Esophagus muscularis mucosa (tissue), 4 donors: Measurements from ENCODE around the gene NSL1. TPM values are rescaled to one million over a fixed set of nuclear protein-coding genes. Genes with fewer than 3 reads are reported as not detected.

Experiments used
- DNase-seq: peaks from one replicate; pipeline ENCODE4 v3.0.0-alpha.2; 2017; ENCODE audit errors: extremely low spot score
- H3K27ac ChIP-seq, 4 donors: fragments of 200-600 bp; sonication (generic); replicated peaks in 1 of 4; 1 replicate in 3 of 4; 2 replicates in 1 of 4; pipeline ENCODE4 v1.5.1; 2016 to 2019; ENCODE audit warnings: mild to moderate bottlenecking in 1 of 4
- H3K27me3 ChIP-seq, 4 donors: fragments of 200-600 bp; sonication (generic); one replicate each; pipeline versions ENCODE4 v1.5.1 to v1.6.0; 2016 to 2019
- H3K36me3 ChIP-seq, 4 donors: fragments of 200-600 bp; sonication (generic); one replicate each; pipeline ENCODE4 v1.5.1; 2016 to 2019
- H3K4me1 ChIP-seq, 4 donors: fragments of 200-600 bp; sonication (generic); one replicate each; pipeline ENCODE4 v1.5.1; 2016 to 2019
- H3K4me3 ChIP-seq, 4 donors: fragments of 200-600 bp; sonication (generic); 1 replicate in 2 of 4; 2 replicates in 2 of 4; pipeline ENCODE4 v1.5.1; 2016 to 2019; ENCODE audit warnings: mild to moderate bottlenecking in 4 of 4, moderate library complexity in 1 of 4
- H3K9me3 ChIP-seq, 4 donors: fragments of 200-600 bp; sonication (generic); 1 replicate in 3 of 4; 2 replicates in 1 of 4; pipeline ENCODE4 v1.5.1; 2016 to 2019
- EP300 ChIP-seq: sonication (generic); formaldehyde crosslinking; IDR thresholded peaks from one replicate; pipeline ENCODE4 v1.6.1; 2017; ENCODE audit warnings: antibody characterized with exemption
- POLR2A ChIP-seq: fragments of 450-650 bp; IDR thresholded peaks from one replicate; pipeline ENCODE4 v1.6.1; 2017; ENCODE audit warnings: antibody characterized with exemption, moderate library complexity, mild to moderate bottlenecking, low read depth
- POLR2AphosphoS5 ChIP-seq, 2 donors: sonication (generic); formaldehyde crosslinking; IDR thresholded peaks; one replicate each; pipeline ENCODE4 v1.6.1; 2017; ENCODE audit warnings: antibody characterized with exemption in 2 of 2
- WGBS: methylation state at CpG from one replicate; pipeline ENCODE4 v1.1.5; 2018; 5-methylcytosine and 5-hydroxymethylcytosine counted together
- intact Hi-C: fragments of 100-400 bp; cut with DNase I; formaldehyde crosslinking; loops from one replicate; pipeline ENCODE4 v1.15.1; 2023
- total RNA-seq, 4 donors: library from RNA; depleted of rRNA; stranded (reverse); fragments of >200 nt; gene quantifications; one replicate each; pipeline versions ENCODE4 v1.1.0 to v1.2.1, GENCODE V29; 2016
- TF ChIP-seq, protein P1 (sequence below), 3 experiments: fragments of 200-600 bp in 2 of 3; fragments of 450-650 bp in 1 of 3; sonication (generic) in 2 of 3; IDR thresholded peaks; one replicate each; pipeline ENCODE4 v1.5.1; 2017 to 2019; ENCODE audit warnings: antibody characterized with exemption in 3 of 3, mild to moderate bottlenecking in 2 of 3, moderate library complexity in 1 of 3

NSL1 gene
- total RNA-seq, 4 donors from 2014 or later: 20.0 to 42.0 (median 30.8) TPM

DNA sequence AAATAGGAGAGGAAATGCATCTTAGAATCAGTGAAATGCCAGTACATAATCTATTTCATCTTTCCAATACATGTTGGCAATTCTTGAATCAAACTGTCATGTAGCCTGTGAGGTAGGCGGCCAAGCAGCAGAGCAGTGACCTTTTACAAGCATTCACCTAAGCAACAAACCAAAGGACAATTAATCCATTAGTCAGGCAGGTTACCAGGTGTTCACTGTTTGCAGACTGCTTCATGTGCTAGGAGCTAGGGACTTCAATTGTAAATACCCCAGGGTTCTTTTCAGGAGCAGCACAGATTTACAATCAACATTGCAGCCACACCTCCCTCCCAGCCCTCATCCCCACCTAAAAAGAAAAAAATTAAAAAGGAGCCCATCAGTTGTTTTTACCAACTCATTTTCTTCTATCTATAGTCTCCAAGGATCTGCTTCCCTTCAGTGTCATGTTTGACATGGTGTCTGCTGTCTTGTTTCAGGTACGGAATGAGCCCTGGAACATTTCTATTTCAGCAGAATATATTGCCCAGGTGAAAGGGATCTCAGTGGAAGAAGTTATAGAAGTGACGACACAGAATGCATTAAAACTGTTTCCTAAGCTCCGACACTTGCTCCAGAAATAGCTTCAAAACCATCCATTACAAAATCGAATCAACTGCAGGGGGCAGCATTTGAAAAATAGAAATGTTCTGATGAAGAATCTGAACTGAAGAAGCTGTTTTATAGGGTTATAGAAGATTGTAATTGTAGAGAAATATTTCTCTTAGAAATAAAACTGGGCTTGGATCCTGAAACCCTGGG lies 23.2 kb upstream of the NSL1 start:
- H3K27ac ChIP-seq: no peak overlapping the region
- DNase-seq: no peak
- no peaks in the 10 kb centered on the region for H3K4me1 ChIP-seq
- H3K27me3 ChIP-seq: no peaks in the 10 kb centered on the region
- peaks cover under 1 to 30% (median 5%) of the 10 kb centered on the region in 4 donors for H3K36me3 ChIP-seq
- 47% methylated on average over 5 of the region's 5 CpGs for WGBS
- TF ChIP-seq POLR2A: no peak
- TF ChIP-seq, protein P1, sequence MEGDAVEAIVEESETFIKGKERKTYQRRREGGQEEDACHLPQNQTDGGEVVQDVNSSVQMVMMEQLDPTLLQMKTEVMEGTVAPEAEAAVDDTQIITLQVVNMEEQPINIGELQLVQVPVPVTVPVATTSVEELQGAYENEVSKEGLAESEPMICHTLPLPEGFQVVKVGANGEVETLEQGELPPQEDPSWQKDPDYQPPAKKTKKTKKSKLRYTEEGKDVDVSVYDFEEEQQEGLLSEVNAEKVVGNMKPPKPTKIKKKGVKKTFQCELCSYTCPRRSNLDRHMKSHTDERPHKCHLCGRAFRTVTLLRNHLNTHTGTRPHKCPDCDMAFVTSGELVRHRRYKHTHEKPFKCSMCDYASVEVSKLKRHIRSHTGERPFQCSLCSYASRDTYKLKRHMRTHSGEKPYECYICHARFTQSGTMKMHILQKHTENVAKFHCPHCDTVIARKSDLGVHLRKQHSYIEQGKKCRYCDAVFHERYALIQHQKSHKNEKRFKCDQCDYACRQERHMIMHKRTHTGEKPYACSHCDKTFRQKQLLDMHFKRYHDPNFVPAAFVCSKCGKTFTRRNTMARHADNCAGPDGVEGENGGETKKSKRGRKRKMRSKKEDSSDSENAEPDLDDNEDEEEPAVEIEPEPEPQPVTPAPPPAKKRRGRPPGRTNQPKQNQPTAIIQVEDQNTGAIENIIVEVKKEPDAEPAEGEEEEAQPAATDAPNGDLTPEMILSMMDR (IDR thresholded peaks at IDR 0.05): peak; percentile 22 to 47 (median 38)
- H3K9me3 ChIP-seq: no peaks in the 10 kb centered on the region
- intact Hi-C loops: no loop called here
- H3K4me3 ChIP-seq: no peak overlapping the region

DNA sequence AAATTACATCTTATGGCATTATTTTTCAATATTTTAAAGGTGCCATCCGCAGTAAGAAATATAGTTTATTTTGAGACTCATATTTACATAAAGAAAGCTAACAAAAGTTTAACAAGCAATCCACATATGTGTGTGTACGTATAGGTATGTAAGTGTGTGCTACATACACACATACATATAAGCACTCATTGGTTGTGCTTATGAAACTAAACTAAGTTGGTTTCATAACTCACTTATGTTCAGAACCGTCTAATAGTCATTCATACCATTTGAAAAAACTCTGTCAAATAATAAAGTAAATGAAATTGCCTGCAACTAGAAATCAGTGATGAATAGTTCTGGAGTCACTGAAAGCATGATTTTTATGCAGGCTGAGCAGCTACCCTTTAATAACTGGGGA lies 14.2 kb upstream of the NSL1 start:
- H3K9me3 ChIP-seq: no peaks in the 10 kb centered on the region
- no peak overlapping the region for H3K4me3 ChIP-seq
- H3K4me1 ChIP-seq: no peaks in the 10 kb centered on the region
- 81% methylated on average over 3 of the region's 3 CpGs for WGBS
- H3K27ac ChIP-seq: no peak overlapping the region
- peaks cover 24 to 87% (median 51%) of the 10 kb centered on the region in 4 donors for H3K36me3 ChIP-seq
- no peak for DNase-seq
- intact Hi-C loops: no loop called here
- no peaks in the 10 kb centered on the region for H3K27me3 ChIP-seq
- TF ChIP-seq POLR2A: no peak
- TF ChIP-seq EP300: no peak
- TF ChIP-seq, protein P1 (IDR thresholded peaks at IDR 0.05): no peak
- no peak for TF ChIP-seq POLR2AphosphoS5 (IDR thresholded peaks at IDR 0.05)

GRCh38 chr1:212797681-212798080 lies 6.1 kb upstream of the NSL1 start:
- intact Hi-C loops: no loop called here
- Histone ChIP-seq H3K27ac (no peak overlapping the region), H3K9me3 (no peaks in the 10 kb centered on the region), H3K4me3 (no peak overlapping the region), H3K27me3 (no peaks in the 10 kb centered on the region), H3K4me1 (peaks cover 2 to 6% (median 3%) of the 10 kb centered on the region in 4 donors), H3K36me3 (peaks cover 23 to 76% (median 38%) of the 10 kb centered on the region in 4 donors)
- TF ChIP-seq POLR2AphosphoS5 (IDR thresholded peaks at IDR 0.05) (no peak), POLR2A (no peak), EP300 (no peak)
- TF ChIP-seq, protein P1 (IDR thresholded peaks at IDR 0.05): no peak
- WGBS: 95% methylated on average over 3 of the region's 3 CpGs
- DNase-seq: no peak

DNA sequence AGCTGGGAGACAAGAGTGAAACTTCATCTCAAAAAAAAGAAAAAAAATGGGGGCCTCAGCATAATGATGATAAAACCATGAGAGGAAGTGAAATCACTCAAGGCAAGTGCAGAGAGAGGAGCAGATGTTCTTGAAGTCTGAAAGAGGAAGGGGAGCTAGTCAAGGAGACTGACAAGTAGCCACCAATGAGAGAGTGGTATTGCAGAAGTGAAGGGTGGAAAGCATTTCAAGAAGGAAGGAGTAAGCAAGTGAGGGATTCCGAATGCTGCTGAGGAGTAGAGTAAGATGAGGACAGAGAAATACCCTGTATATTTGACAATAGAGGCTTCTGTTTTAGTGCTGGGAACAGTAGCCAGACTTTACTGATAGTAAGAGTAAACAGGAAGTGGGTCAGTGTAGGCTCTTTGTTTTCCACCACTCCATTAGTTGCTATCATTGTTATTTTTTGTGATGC lies 3.0 kb upstream of the NSL1 start:
- peak in 1 of 2 donors; percentile 11 for TF ChIP-seq POLR2AphosphoS5 (IDR thresholded peaks at IDR 0.05)
- TF ChIP-seq EP300: no peak
- Histone ChIP-seq H3K4me1 (peaks cover 19 to 25% (median 22%) of the 10 kb centered on the region in 4 donors), H3K4me3 (no peak overlapping the region), H3K9me3 (no peaks in the 10 kb centered on the region), H3K36me3 (peaks cover 16 to 46% (median 23%) of the 10 kb centered on the region in 4 donors), H3K27ac (no peak overlapping the region), H3K27me3 (no peaks in the 10 kb centered on the region)
- intact Hi-C loops: no loop called here
- WGBS: 78% methylated on average over 1 of the region's 1 CpG
- no peak for DNase-seq

DNA sequence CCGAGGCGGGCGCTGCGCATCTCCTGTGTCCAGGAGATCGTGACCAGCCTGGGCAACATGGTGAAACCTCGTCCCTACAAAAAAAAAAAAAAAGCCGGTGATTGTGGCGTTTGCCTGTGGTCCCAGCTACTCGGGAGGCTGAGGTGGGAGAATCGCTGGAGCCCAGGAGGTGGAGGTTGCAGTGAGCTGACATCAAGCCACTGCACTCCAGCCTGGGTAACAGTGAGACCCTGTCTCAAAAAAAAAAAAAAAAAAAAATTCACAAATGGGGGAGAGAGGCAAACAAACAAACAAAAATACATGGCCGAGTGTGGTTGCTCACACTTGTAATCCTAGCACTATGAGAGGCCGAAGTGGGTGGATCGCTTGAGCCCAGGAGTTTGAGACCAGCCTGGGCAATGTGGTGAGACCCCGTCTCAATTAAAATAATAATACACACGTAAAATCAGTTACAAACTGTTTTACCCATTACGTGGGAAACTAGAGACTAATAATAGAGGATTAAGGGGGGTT lies 875 bp upstream of the NSL1 start:
- peaks cover 21 to 37% (median 31%) of the 10 kb centered on the region in 4 donors for H3K4me1 ChIP-seq
- WGBS: 22% methylated on average over 13 of the region's 16 CpGs
- intact Hi-C loops: no loop called here
- no peak for DNase-seq
- no peaks in the 10 kb centered on the region for H3K27me3 ChIP-seq
- TF ChIP-seq POLR2A (no peak), POLR2AphosphoS5 (IDR thresholded peaks at IDR 0.05) (no peak), EP300 (no peak)
- TF ChIP-seq, protein P1 (IDR thresholded peaks at IDR 0.05): no peak
- H3K27ac ChIP-seq: peak overlapping the region; percentile 93 to 96 (median 94)
- no peaks in the 10 kb centered on the region for H3K9me3 ChIP-seq
- H3K36me3 ChIP-seq: peaks cover 7 to 26% (median 11%) of the 10 kb centered on the region in 4 donors
- peak overlapping the region; percentile 75 to 94 (median 80) for H3K4me3 ChIP-seq
